HepG2 (cell line): Measurements from ENCODE around the gene ABCE1. TPM values are rescaled to one million over a fixed set of nuclear protein-coding genes. Genes with fewer than 3 reads are reported as not detected.

Experiments
- AHR ChIP-seq: IDR thresholded peaks from 2 replicates; pipeline ENCODE4 v1.6.1; 2018; ENCODE audit warnings: missing genetic modification reagents, missing compliant biosample characterization
- ATAD3A ChIP-seq: sonication (generic); formaldehyde crosslinking; IDR thresholded peaks from 2 replicates; pipeline ENCODE4 v1.4.0; 2020; ENCODE audit warnings: missing genetic modification reagents
- CBX1 ChIP-seq: IDR thresholded peaks from one replicate; pipeline ENCODE4 v1.6.1; 2016; ENCODE audit warnings: antibody characterized with exemption, low read depth
- CEBPG ChIP-seq: IDR thresholded peaks from 2 replicates; pipeline ENCODE4 v1.6.1; 2016
- HOMEZ ChIP-seq: IDR thresholded peaks from 2 replicates; pipeline ENCODE4 v1.6.1; 2016; ENCODE audit warnings: low read depth
- HOXA5 ChIP-seq: sonication (generic); formaldehyde crosslinking; IDR thresholded peaks from 2 replicates; pipeline ENCODE4 v1.4.0; 2020; ENCODE audit warnings: missing genetic modification reagents
- IRF2 ChIP-seq: IDR thresholded peaks from 2 replicates; pipeline ENCODE4 v1.6.1; 2018; ENCODE audit warnings: missing genetic modification reagents, missing compliant biosample characterization
- KLF16 ChIP-seq, 2 experiments: sonication (generic) in 1 of 2; formaldehyde crosslinking in 1 of 2; IDR thresholded peaks; 2 replicates each; pipeline versions ENCODE4 v1.6.1 to v1.8.0; 2016 to 2023; ENCODE audit warnings: missing genetic modification reagents in 2 of 2, missing compliant biosample characterization in 1 of 2
- MIER3 ChIP-seq: IDR thresholded peaks from 2 replicates; pipeline ENCODE4 v1.6.1; 2016; ENCODE audit warnings: missing compliant biosample characterization, borderline replicate concordance
- MYPOP ChIP-seq: sonication (generic); formaldehyde crosslinking; IDR thresholded peaks from 2 replicates; pipeline ENCODE4 v1.8.1; 2023; ENCODE audit warnings: mild to moderate bottlenecking, moderate library complexity, missing genetic modification reagents
- REXO4 ChIP-seq: sonication (generic); formaldehyde crosslinking; IDR thresholded peaks from 2 replicates; pipeline ENCODE4 v1.8.0; 2022; ENCODE audit warnings: missing genetic modification reagents, mild to moderate bottlenecking, borderline replicate concordance
- RORA ChIP-seq: sonication (generic); formaldehyde crosslinking; IDR thresholded peaks from 2 replicates; pipeline ENCODE4 v1.5.0; 2020; ENCODE audit warnings: mild to moderate bottlenecking, missing genetic modification reagents, moderate library complexity
- SMAD1 ChIP-seq: sonication (generic); formaldehyde crosslinking; IDR thresholded peaks from 2 replicates; pipeline ENCODE4 v1.4.0; 2020; ENCODE audit warnings: missing genetic modification reagents, low read depth, mild to moderate bottlenecking, borderline replicate concordance
- SMAD3 ChIP-seq: sonication (generic); formaldehyde crosslinking; IDR thresholded peaks from 2 replicates; pipeline ENCODE4 v1.4.0; 2020; ENCODE audit warnings: missing genetic modification reagents
- TBL1XR1 ChIP-seq: fragments of 150-350 bp; IDR thresholded peaks from 2 replicates; pipeline ENCODE4 v1.6.1; 2014; ENCODE audit warnings: borderline replicate concordance, low read length; ENCODE audit not compliant: partially characterized antibody
- XBP1 ChIP-seq: sonication (generic); formaldehyde crosslinking; IDR thresholded peaks from 2 replicates; pipeline ENCODE4 v1.5.0; 2020; ENCODE audit warnings: missing genetic modification reagents
- ZNF383 ChIP-seq: sonication (generic); formaldehyde crosslinking; IDR thresholded peaks from 2 replicates; pipeline ENCODE4 v1.4.0; 2020; ENCODE audit warnings: missing genetic modification reagents, mild to moderate bottlenecking, borderline replicate concordance
- ZNF543 ChIP-seq: sonication (generic); formaldehyde crosslinking; IDR thresholded peaks from 2 replicates; pipeline ENCODE4 v1.4.0; 2020; ENCODE audit warnings: mild to moderate bottlenecking, missing genetic modification reagents
- ZNF572 ChIP-seq: sonication (generic); formaldehyde crosslinking; IDR thresholded peaks from 2 replicates; pipeline ENCODE4 v1.5.1; 2020; ENCODE audit warnings: mild to moderate bottlenecking, missing genetic modification reagents
- ZNF597 ChIP-seq: sonication (generic); formaldehyde crosslinking; IDR thresholded peaks from 2 replicates; pipeline ENCODE4 v1.5.0; 2020; ENCODE audit warnings: missing genetic modification reagents
- ZNF749 ChIP-seq: sonication (generic); formaldehyde crosslinking; IDR thresholded peaks from 2 replicates; pipeline ENCODE4 v1.8.0; 2022; ENCODE audit warnings: mild to moderate bottlenecking, missing genetic modification reagents, moderate library complexity, borderline replicate concordance
- ZNF841 ChIP-seq: sonication (generic); formaldehyde crosslinking; IDR thresholded peaks from 2 replicates; pipeline ENCODE4 v1.8.1; 2023; ENCODE audit warnings: missing genetic modification reagents, borderline replicate concordance
- ZSCAN25 ChIP-seq: sonication (generic); formaldehyde crosslinking; IDR thresholded peaks from 2 replicates; pipeline ENCODE4 v1.8.0; 2022; ENCODE audit warnings: mild to moderate bottlenecking, missing genetic modification reagents
- polyA plus RNA-seq, 8 experiments: library from polyadenylated mRNA; depleted of rRNA in 3 of 8; stranded (reverse) in 7 of 8; unstranded in 1 of 8; fragments of >200 nt; fragmentation: Illumina TruSeq in 4 of 8; extraction: Trizol in 4 of 8; gene quantifications; 2 replicates each; pipeline versions ENCODE4 v1.2.1 to v1.2.3, GENCODE V29; 2011 to 2016; ENCODE audit warnings: low read depth in 4 of 8, missing spikeins in 1 of 8, mixed read lengths in 1 of 8; ENCODE audit not compliant: insufficient read depth in 1 of 8
- total RNA-seq, 5 experiments: library from RNA; depleted of rRNA; stranded (reverse); fragments of >200 nt; fragmentation: Illumina TruSeq; extraction: Trizol; gene quantifications; 2 replicates each; pipeline ENCODE4 v1.2.3, GENCODE V29; 2016; ENCODE audit warnings: low read depth in 1 of 5

Gene ABCE1
- total and polyA plus RNA-seq, 2 of the 13 experiments (the other 11 are each of a cell fraction or from before 2014, with no cell fraction given) = 50.8 to 139 TPM

- peak; percentile 83 for TF ChIP-seq ZNF572 (CRISPR knock-in tag)
- TF ChIP-seq ZNF749 (CRISPR knock-in tag) = peak; percentile 56; the same call in 1 of the 2 replicates
- peak; percentile 70; the same call in 1 of the 2 replicates for TF ChIP-seq AHR (CRISPR knock-in tag)
- peak; percentile 77; the same call in 1 of the 2 replicates for TF ChIP-seq HOXA5 (CRISPR knock-in tag)
- no peak for TF ChIP-seq REXO4 (CRISPR knock-in tag)
- peak; percentile 60; the same call in 1 of the 2 replicates for TF ChIP-seq SMAD3 (CRISPR knock-in tag)
- no peak for TF ChIP-seq XBP1 (CRISPR knock-in tag)
- peak; percentile 68 for TF ChIP-seq IRF2 (CRISPR knock-in tag)
- TF ChIP-seq ZSCAN25 (CRISPR knock-in tag) = peak; percentile 52
- peak; percentile 69 for TF ChIP-seq TBL1XR1
- peak; percentile 18 for TF ChIP-seq CEBPG
- no peak for TF ChIP-seq RORA (CRISPR knock-in tag)
- no peak for TF ChIP-seq ZNF383 (CRISPR knock-in tag)
- TF ChIP-seq MIER3 (CRISPR knock-in tag) = peak; percentile 91
- no peak for TF ChIP-seq ZNF841
- TF ChIP-seq HOMEZ (CRISPR knock-in tag) = peak; percentile 67; the same call in 1 of the 2 replicates
- TF ChIP-seq ZNF597 (CRISPR knock-in tag) = no peak
- TF ChIP-seq SMAD1 (CRISPR knock-in tag) = peak; percentile 65; the same call in 1 of the 2 replicates
- peak; percentile 87 for TF ChIP-seq ZNF543 (CRISPR knock-in tag)
- TF ChIP-seq KLF16 (CRISPR knock-in tag; IDR thresholded peaks at IDR 0.05) = peak; percentile 40 to 81; a peak in 2 of 4 replicates
- TF ChIP-seq MYPOP (CRISPR knock-in tag) = peak; percentile 45; the same call in 1 of the 2 replicates
- no peak for TF ChIP-seq CBX1
- no peak for TF ChIP-seq ATAD3A (CRISPR knock-in tag)
Measured at GRCh38 chr4:145097821-145098674, at the start of gene ABCE1, which contains the start of gene ANAPC10 (continued).
